WTC11 (cell line): ENCODE results near the gene SLC9A9. TPM values are rescaled to one million over a fixed set of nuclear protein-coding genes. Genes with fewer than 3 reads are reported as not detected.

Experiments
- ATAC-seq: fragments of 200-7000 bp; cut with Tn5 transposase; 2 replicates; pipeline ENCODE4 v1.10.0; 2021; ENCODE audit warnings: mild to moderate bottlenecking, moderate library complexity
- CTCF ChIA-PET: fragments of 300-600 bp; sonication (Branson Sonifier 250); formaldehyde crosslinking; loops from one replicate; lab custom pipeline; 2021; ENCODE audit warnings: antibody characterized with exemption; lab: Charles Lee
- POLR2A ChIA-PET: fragments of 350-600 bp; sonication (Branson Sonifier 250); formaldehyde crosslinking; loops from one replicate; lab custom pipeline; 2021; ENCODE audit warnings: antibody characterized with exemption; lab: Charles Lee
- DNase-seq: peaks from one replicate; pipeline ENCODE4 v3.0.0; 2021; ENCODE audit warnings: low spot score
- H3K27ac Mint-ChIP-seq: 2 replicates; pipeline ENCODE4 v1.8.0; 2021; ENCODE audit warnings: mixed read lengths
- H3K27me3 Mint-ChIP-seq: 2 replicates; pipeline ENCODE4 v1.8.0; 2021; ENCODE audit warnings: low read depth, mild to moderate bottlenecking, moderate library complexity, mixed read lengths
- H3K36me3 Mint-ChIP-seq: 2 replicates; pipeline ENCODE4 v1.8.0; 2021; ENCODE audit warnings: mixed read lengths
- H3K4me1 Mint-ChIP-seq: 2 replicates; pipeline ENCODE4 v1.8.0; 2022; ENCODE audit warnings: mixed read lengths
- H3K4me3 Mint-ChIP-seq: 2 replicates; pipeline ENCODE4 v1.8.0; 2021; ENCODE audit warnings: mild to moderate bottlenecking, moderate library complexity, mixed read lengths
- H3K9me3 Mint-ChIP-seq: 2 replicates; pipeline ENCODE4 v1.8.0; 2021; ENCODE audit warnings: mixed read lengths
- ATF1 ChIP-seq: sonication (generic); formaldehyde crosslinking; IDR thresholded peaks from 2 replicates; pipeline ENCODE4 v1.8.1; 2023; ENCODE audit warnings: mild to moderate bottlenecking, moderate library complexity, missing genetic modification reagents
- ETV6 ChIP-seq: sonication (generic); formaldehyde crosslinking; IDR thresholded peaks from 2 replicates; pipeline ENCODE4 v1.8.1; 2022; ENCODE audit warnings: mild to moderate bottlenecking, missing genetic modification reagents
- FOXK1 ChIP-seq: sonication (generic); formaldehyde crosslinking; IDR thresholded peaks from 2 replicates; pipeline ENCODE4 v1.8.0; 2022; ENCODE audit warnings: mild to moderate bottlenecking, moderate library complexity, missing genetic modification reagents
- IRF2 ChIP-seq: sonication (generic); formaldehyde crosslinking; IDR thresholded peaks from 2 replicates; pipeline ENCODE4 v1.8.0; 2022; ENCODE audit warnings: low read depth, missing genetic modification reagents, borderline replicate concordance
- JUN ChIP-seq: sonication (generic); formaldehyde crosslinking; IDR thresholded peaks from 2 replicates; pipeline ENCODE4 v1.8.0; 2023; ENCODE audit warnings: mild to moderate bottlenecking, missing genetic modification reagents
- MXD4 ChIP-seq: fragments of 250-450 bp; sonication (Bioruptor Pico); IDR thresholded peaks from 2 replicates; pipeline ENCODE4 v1.8.0; 2021; ENCODE audit warnings: mild to moderate bottlenecking, moderate library complexity, borderline replicate concordance
- MYBL2 ChIP-seq: sonication (generic); formaldehyde crosslinking; IDR thresholded peaks from 2 replicates; pipeline ENCODE4 v1.8.1; 2023; ENCODE audit warnings: mild to moderate bottlenecking, moderate library complexity, missing genetic modification reagents
- NFATC4 ChIP-seq: fragments of 250-450 bp; sonication (Bioruptor Pico); IDR thresholded peaks from 2 replicates; pipeline ENCODE4 v1.9.0; 2021; ENCODE audit warnings: mild to moderate bottlenecking
- NFE2L1 ChIP-seq: sonication (generic); formaldehyde crosslinking; IDR thresholded peaks from 2 replicates; pipeline ENCODE4 v1.8.1; 2023; ENCODE audit warnings: missing genetic modification reagents
- NFYB ChIP-seq: sonication (generic); formaldehyde crosslinking; conservative IDR thresholded peaks from 2 replicates; pipeline ENCODE4 v1.8.0; 2022; ENCODE audit warnings: low read depth, missing genetic modification reagents
- PRRX2 ChIP-seq: fragments of 250-450 bp; sonication (Bioruptor Pico); IDR thresholded peaks from 2 replicates; pipeline ENCODE4 v1.8.0; 2021; ENCODE audit warnings: mild to moderate bottlenecking
- RORB ChIP-seq: fragments of 250-450 bp; sonication (Bioruptor Pico); IDR thresholded peaks from 2 replicates; pipeline ENCODE4 v1.9.0; 2021; ENCODE audit warnings: mild to moderate bottlenecking
- TEAD1 ChIP-seq: sonication (generic); formaldehyde crosslinking; IDR thresholded peaks from 2 replicates; pipeline ENCODE4 v1.8.0; 2022; ENCODE audit warnings: mild to moderate bottlenecking, missing genetic modification reagents
- TEAD4 ChIP-seq: sonication (generic); formaldehyde crosslinking; IDR thresholded peaks from 2 replicates; pipeline ENCODE4 v1.8.0; 2022; ENCODE audit warnings: mild to moderate bottlenecking, missing genetic modification reagents
- ZBTB21 ChIP-seq: sonication (generic); formaldehyde crosslinking; IDR thresholded peaks from 2 replicates; pipeline ENCODE4 v1.8.1; 2023; ENCODE audit warnings: mild to moderate bottlenecking, missing genetic modification reagents, borderline replicate concordance
- ZNF138 ChIP-seq: sonication (generic); formaldehyde crosslinking; conservative IDR thresholded peaks from 2 replicates; pipeline ENCODE4 v1.8.1; 2022; ENCODE audit warnings: mild to moderate bottlenecking, moderate library complexity, missing genetic modification reagents
- ZNF317 ChIP-seq: sonication (generic); formaldehyde crosslinking; IDR thresholded peaks from 2 replicates; pipeline ENCODE4 v1.8.1; 2023; ENCODE audit warnings: low read depth, mild to moderate bottlenecking, moderate library complexity, missing genetic modification reagents, borderline replicate concordance
- total RNA-seq: library from RNA; stranded (reverse); gene quantifications from 3 replicates; pipeline ENCODE4 v1.2.3, GENCODE V29; 2021
- TF ChIP-seq, protein P1 (sequence below): sonication (generic); formaldehyde crosslinking; IDR thresholded peaks from 2 replicates; pipeline ENCODE4 v1.8.0; 2023; ENCODE audit warnings: missing genetic modification reagents
- TF ChIP-seq, protein P2 (sequence below): fragments of 250-450 bp; sonication (Bioruptor Pico); IDR thresholded peaks from 2 replicates; pipeline ENCODE4 v1.9.0; 2021; ENCODE audit warnings: mild to moderate bottlenecking
- TF ChIP-seq, protein P3 (sequence below): fragments of 250-450 bp; sonication (Bioruptor Pico); conservative IDR thresholded peaks from 2 replicates; pipeline ENCODE4 v1.9.0; 2021; ENCODE audit warnings: mild to moderate bottlenecking
- TF ChIP-seq, protein P4 (sequence below): sonication (generic); formaldehyde crosslinking; IDR thresholded peaks from 2 replicates; pipeline ENCODE4 v1.8.1; 2022; ENCODE audit warnings: low read depth, missing genetic modification reagents, borderline replicate concordance
- TF ChIP-seq, protein P5 (sequence below): sonication (generic); formaldehyde crosslinking; IDR thresholded peaks from 2 replicates; pipeline ENCODE4 v1.8.1; 2023; ENCODE audit warnings: mild to moderate bottlenecking, moderate library complexity, missing genetic modification reagents
- TF ChIP-seq, protein P6 (sequence below): sonication (generic); formaldehyde crosslinking; IDR thresholded peaks from 2 replicates; pipeline ENCODE4 v1.8.1; 2023; ENCODE audit warnings: mild to moderate bottlenecking, missing genetic modification reagents, moderate library complexity
- TF ChIP-seq, protein P7 (sequence below): sonication (generic); formaldehyde crosslinking; IDR thresholded peaks from 2 replicates; pipeline ENCODE4 v1.8.1; 2022; ENCODE audit warnings: mild to moderate bottlenecking, missing genetic modification reagents, moderate library complexity, borderline replicate concordance

The SLC9A9 gene
- total RNA-seq, 1 experiment from 2014 or later = 1.2 TPM

DNA sequence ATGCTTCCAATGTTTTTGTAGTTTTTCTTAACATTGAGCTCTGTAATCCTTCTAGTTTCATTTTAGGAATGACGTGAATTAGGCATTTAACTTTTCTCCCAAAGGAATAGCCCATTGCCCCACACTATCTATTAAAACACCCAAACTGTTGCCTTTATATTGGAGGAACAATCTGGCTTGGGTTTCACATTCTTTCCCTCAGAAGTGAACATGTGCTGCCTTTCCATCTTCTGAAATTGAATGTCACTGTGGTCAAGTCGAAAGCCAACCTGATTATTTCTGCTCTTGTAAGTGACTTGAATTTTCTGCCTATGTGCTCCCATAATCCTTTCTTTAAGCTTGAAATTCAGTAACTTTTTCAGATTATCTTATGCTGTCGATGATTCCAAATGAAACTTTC lies 214.5 kb downstream of the SLC9A9 start (continued):
- TF ChIP-seq, protein P1, sequence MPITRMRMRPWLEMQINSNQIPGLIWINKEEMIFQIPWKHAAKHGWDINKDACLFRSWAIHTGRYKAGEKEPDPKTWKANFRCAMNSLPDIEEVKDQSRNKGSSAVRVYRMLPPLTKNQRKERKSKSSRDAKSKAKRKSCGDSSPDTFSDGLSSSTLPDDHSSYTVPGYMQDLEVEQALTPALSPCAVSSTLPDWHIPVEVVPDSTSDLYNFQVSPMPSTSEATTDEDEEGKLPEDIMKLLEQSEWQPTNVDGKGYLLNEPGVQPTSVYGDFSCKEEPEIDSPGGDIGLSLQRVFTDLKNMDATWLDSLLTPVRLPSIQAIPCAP = no peak
- TF ChIP-seq, protein P2, sequence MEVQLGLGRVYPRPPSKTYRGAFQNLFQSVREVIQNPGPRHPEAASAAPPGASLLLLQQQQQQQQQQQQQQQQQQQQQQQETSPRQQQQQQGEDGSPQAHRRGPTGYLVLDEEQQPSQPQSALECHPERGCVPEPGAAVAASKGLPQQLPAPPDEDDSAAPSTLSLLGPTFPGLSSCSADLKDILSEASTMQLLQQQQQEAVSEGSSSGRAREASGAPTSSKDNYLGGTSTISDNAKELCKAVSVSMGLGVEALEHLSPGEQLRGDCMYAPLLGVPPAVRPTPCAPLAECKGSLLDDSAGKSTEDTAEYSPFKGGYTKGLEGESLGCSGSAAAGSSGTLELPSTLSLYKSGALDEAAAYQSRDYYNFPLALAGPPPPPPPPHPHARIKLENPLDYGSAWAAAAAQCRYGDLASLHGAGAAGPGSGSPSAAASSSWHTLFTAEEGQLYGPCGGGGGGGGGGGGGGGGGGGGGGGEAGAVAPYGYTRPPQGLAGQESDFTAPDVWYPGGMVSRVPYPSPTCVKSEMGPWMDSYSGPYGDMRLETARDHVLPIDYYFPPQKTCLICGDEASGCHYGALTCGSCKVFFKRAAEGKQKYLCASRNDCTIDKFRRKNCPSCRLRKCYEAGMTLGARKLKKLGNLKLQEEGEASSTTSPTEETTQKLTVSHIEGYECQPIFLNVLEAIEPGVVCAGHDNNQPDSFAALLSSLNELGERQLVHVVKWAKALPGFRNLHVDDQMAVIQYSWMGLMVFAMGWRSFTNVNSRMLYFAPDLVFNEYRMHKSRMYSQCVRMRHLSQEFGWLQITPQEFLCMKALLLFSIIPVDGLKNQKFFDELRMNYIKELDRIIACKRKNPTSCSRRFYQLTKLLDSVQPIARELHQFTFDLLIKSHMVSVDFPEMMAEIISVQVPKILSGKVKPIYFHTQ (CRISPR knock-in tag) = no peak
- TF ChIP-seq, protein P3, sequence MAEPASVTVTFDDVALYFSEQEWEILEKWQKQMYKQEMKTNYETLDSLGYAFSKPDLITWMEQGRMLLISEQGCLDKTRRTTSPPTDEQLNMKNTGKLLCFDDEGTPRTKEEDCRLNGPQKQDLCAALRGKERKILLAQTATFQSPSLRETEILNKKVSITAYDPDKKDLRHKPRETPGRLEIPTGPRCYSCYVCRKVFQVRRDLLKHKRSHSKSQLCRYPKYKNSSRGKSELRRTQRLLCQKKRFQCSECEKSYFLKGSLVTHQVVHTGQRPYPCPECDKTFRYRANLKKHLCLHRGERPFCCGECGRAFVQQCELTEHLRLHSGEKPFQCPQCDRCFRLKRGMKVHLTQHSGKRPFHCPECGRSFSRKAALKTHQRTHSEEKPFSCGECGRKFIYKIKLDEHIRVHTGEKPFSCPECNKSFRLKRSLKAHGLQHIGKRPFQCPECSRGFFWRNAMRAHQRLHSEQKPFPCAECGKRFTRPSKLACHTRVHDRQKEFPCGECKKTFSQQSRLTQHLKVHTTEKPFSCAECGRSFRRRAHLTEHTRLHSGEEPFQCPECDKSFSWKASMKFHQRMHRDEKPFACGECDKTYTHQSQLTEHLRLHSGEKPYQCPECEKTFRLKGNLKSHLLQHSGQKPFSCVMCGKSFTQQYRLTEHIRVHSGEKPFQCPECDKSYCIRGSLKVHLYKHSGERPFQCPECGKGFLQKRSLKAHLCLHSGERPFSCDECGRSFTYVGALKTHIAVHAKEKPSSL (CRISPR knock-in tag) = no peak
- TF ChIP-seq NFYB = no peak
- no peak for TF ChIP-seq RORB (CRISPR knock-in tag)
- TF ChIP-seq TEAD4 = no peak
- TF ChIP-seq, protein P4, sequence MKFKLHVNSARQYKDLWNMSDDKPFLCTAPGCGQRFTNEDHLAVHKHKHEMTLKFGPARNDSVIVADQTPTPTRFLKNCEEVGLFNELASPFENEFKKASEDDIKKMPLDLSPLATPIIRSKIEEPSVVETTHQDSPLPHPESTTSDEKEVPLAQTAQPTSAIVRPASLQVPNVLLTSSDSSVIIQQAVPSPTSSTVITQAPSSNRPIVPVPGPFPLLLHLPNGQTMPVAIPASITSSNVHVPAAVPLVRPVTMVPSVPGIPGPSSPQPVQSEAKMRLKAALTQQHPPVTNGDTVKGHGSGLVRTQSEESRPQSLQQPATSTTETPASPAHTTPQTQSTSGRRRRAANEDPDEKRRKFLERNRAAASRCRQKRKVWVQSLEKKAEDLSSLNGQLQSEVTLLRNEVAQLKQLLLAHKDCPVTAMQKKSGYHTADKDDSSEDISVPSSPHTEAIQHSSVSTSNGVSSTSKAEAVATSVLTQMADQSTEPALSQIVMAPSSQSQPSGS (CRISPR knock-in tag) = no peak
- TF ChIP-seq MXD4 (CRISPR knock-in tag) = no peak
- TF ChIP-seq, protein P5, sequence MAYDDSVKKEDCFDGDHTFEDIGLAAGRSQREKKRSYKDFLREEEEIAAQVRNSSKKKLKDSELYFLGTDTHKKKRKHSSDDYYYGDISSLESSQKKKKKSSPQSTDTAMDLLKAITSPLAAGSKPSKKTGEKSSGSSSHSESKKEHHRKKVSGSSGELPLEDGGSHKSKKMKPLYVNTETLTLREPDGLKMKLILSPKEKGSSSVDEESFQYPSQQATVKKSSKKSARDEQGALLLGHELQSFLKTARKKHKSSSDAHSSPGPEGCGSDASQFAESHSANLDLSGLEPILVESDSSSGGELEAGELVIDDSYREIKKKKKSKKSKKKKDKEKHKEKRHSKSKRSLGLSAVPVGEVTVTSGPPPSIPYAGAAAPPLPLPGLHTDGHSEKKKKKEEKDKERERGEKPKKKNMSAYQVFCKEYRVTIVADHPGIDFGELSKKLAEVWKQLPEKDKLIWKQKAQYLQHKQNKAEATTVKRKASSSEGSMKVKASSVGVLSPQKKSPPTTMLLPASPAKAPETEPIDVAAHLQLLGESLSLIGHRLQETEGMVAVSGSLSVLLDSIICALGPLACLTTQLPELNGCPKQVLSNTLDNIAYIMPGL (CRISPR knock-in tag) = no peak
- no peak for TF ChIP-seq ZBTB21
- TF ChIP-seq MYBL2 (CRISPR knock-in tag) = no peak

DNA sequence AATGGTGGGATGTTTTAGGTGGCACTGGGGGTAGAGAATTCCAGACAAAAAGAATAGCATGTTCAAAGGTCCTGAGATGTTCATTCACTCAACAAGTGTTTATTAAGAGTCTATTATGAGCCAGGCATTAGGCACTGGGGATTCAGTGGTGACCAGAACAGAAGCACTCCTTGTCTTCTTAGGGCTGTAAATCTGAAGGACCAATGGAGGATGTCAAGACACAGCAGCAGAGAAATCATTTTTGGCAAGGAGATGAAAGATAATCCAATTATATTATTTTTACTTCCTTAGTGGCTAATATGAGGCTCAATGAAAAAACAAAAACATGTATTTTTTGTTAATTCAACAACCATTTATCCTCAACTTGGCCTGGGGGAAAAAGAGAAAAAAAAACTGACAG lies 218.5 kb downstream of the SLC9A9 start:
- Mint-ChIP-seq H3K36me3 (no peaks in the 10 kb centered on the region), H3K27me3 (no peaks in the 10 kb centered on the region), H3K4me3 (no peak overlapping the region), H3K27ac (no peak overlapping the region), H3K4me1 (no peaks in the 10 kb centered on the region), H3K9me3 (peaks cover 4% of the 10 kb centered on the region; the same call in 1 of the 2 replicates)
- no peak for DNase-seq
- CTCF ChIA-PET = no interaction called here
- no peak for TF ChIP-seq ETV6 (CRISPR knock-in tag)
- TF ChIP-seq, protein P6, sequence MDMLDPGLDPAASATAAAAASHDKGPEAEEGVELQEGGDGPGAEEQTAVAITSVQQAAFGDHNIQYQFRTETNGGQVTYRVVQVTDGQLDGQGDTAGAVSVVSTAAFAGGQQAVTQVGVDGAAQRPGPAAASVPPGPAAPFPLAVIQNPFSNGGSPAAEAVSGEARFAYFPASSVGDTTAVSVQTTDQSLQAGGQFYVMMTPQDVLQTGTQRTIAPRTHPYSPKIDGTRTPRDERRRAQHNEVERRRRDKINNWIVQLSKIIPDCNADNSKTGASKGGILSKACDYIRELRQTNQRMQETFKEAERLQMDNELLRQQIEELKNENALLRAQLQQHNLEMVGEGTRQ (CRISPR knock-in tag) = no peak
- TF ChIP-seq, protein P7, sequence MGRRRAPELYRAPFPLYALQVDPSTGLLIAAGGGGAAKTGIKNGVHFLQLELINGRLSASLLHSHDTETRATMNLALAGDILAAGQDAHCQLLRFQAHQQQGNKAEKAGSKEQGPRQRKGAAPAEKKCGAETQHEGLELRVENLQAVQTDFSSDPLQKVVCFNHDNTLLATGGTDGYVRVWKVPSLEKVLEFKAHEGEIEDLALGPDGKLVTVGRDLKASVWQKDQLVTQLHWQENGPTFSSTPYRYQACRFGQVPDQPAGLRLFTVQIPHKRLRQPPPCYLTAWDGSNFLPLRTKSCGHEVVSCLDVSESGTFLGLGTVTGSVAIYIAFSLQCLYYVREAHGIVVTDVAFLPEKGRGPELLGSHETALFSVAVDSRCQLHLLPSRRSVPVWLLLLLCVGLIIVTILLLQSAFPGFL (CRISPR knock-in tag) = no peak
- TF ChIP-seq JUN (CRISPR knock-in tag) = no peak
- no peak for TF ChIP-seq IRF2
- TF ChIP-seq TEAD4 = no peak
- no peak for TF ChIP-seq NFE2L1 (CRISPR knock-in tag)
- no peak for TF ChIP-seq ZNF317 (CRISPR knock-in tag)
- TF ChIP-seq PRRX2 = no peak
- TF ChIP-seq, protein P4 (CRISPR knock-in tag) = no peak
- no peak for TF ChIP-seq ATF1 (CRISPR knock-in tag)
- no peak for TF ChIP-seq FOXK1 (CRISPR knock-in tag)
- no peak for TF ChIP-seq TEAD1 (CRISPR knock-in tag)
- no peak for TF ChIP-seq ZNF138 (CRISPR knock-in tag)
- no peak for TF ChIP-seq NFATC4
- no peak for ATAC-seq
- POLR2A ChIA-PET = no interaction called here
